Pericardium fibroblast (primary cell): Measurements from ENCODE around the gene ANO8. TPM values are rescaled to one million over a fixed set of nuclear protein-coding genes. Genes with fewer than 3 reads are reported as not detected.

Experiments used
- total RNA-seq: library from RNA; depleted of rRNA; stranded (reverse); fragments of >200 nt; gene quantifications from 2 replicates; pipeline ENCODE4 v1.2.3, GENCODE V29; 2015

ANO8 gene, protein sequence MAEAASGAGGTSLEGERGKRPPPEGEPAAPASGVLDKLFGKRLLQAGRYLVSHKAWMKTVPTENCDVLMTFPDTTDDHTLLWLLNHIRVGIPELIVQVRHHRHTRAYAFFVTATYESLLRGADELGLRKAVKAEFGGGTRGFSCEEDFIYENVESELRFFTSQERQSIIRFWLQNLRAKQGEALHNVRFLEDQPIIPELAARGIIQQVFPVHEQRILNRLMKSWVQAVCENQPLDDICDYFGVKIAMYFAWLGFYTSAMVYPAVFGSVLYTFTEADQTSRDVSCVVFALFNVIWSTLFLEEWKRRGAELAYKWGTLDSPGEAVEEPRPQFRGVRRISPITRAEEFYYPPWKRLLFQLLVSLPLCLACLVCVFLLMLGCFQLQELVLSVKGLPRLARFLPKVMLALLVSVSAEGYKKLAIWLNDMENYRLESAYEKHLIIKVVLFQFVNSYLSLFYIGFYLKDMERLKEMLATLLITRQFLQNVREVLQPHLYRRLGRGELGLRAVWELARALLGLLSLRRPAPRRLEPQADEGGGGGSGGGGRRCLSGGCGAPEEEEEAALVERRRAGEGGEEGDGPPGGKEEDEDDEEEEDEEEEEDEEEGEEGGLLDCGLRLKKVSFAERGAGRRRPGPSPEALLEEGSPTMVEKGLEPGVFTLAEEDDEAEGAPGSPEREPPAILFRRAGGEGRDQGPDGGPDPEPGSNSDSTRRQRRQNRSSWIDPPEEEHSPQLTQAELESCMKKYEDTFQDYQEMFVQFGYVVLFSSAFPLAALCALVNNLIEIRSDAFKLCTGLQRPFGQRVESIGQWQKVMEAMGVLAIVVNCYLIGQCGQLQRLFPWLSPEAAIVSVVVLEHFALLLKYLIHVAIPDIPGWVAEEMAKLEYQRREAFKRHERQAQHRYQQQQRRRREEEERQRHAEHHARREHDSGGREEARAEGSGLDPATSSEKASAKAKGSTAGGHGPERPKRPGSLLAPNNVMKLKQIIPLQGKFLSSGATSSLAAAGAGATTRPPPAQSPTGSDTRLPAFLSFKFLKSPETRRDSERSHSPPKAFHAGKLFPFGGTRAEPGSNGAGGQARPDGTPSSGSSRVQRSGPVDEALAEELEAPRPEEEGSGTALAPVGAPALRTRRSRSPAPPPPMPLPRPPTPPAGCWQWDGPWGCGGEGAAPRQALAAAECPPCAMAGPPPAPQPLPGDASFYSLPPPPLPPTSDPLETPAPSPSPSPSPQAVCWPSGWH
- total RNA-seq = 3.1 and 3.7 TPM in 2 replicates

DNA sequence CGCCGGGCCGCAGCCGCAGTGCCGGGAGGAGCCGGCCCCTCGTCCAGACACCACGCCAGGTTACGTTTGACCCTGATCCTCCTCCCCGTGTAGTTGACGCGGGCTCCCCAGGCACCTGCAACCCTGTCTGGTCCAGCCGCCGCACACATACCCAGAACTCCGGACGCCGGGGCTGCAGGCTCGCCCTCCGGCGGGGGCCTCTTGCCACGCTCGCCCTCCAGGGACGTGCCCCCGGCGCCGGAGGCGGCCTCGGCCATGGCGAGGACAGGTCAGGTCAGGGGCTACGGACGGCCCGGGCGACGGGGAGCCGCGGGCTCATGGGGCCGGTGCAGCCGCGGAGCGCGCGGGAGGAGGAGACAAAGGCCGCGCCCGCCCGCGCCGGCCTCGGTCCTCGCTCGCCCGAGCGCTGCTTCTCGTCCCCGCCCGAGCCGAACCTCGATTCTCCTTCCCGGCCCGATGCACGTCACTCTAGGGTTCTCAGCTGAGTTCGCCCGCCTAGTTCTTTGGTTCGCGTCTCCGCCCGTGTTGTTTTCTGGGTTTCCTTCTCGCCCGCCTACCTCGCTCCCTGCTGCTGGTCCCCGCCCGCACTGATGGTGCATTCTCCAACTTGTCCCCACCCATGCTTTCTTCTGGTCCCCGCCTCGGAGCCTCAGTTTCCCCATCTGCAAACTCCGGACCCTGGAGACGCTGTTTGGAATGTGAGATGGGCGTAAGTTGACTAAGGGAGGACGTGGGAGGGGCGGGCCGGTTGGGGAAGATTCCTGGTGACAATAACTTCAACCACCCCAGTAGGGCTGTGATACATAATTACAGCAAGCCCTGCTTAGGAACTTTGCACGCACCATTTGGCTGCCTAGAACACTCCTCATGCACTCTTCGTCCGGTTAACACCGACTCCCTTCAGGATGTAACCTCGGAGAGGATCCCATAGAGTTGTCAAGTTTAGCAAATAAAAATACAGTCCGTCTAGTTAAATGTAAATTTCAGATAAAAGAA is at the start of gene ANO8:
ANO8 (minus strand) TSS at position 442 of the 996 bp plus-strand sequence; CDS start at position 257, 185 bp downstream.

DNA sequence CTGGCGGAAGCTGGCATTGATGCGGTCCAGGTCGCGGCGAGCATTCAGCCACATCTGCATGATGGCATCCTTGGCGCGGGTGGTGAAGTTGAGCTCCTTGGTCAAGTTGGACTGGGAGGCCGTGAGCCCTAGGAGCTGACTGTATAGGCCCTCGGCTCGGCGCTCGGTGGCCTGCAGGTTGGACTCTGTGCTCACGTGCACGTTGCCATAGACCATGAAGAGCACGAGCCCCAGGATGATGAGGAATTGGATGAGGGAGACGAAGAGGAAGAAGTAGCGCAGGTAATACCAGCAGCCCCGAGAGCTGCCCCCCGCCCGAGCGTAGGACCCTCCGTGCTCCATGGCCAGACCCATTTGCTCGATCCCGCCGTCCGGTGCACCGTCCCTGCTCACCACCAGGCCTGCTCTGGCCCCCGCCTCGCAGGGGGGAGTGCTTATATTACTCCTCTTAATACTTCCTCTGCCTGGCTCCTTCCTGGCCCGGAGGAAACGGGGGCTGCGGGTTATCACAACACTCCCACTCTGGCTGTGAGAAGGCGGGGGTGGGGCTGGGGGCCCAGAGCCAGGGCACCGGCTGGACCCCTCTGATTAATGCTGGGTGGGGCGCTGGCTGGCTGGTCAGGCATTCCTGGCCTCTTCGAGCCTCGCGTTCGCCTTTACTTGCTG is 42.4 kb upstream of the ANO8 start, which contains the start of gene PLVAP:
PLVAP (minus strand) TSS at position 408 of the 666 bp plus-strand sequence; CDS start at position 354, 54 bp downstream.

DNA sequence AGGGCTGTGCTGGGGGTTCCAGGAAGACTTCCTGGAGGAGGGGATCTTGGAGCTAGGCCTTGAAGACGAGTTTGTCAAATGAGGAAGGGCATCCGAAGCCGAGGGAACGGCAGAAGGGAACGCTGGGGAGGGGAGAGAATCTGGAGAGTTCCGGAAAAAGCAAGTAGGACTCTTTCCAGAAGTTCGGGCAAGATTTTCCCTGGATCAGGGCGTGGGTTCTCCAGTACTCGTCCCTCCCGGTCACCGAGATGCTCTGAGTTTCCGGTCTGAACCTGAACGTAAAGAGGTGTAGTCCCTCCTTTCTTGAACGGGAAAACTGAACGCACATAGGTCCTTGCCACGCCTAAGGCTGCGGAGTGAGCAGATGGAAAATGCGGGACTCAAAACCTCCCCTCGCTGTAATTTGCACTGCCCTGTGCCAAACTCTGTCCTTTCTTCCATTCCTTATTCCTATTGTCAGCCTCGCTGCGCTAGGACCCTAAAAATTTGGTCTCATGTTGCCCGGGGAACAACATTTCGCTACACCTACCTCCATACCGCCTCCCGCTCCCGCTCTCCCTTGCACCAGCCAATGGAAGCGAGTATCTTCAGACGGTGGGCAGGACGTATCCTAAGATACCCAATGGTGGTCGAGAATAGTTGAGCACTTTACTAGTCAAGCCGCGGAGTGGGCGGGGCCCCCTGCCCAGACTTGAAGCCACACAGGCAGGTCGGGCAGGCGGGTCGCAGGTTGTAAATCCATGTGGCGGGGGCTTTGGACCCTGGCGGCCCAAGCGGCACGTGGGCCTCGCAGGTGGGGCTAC is 2.4 kb upstream of the ANO8 start, which contains the start of gene GTPBP3:
GTPBP3 (plus strand) TSS at position 682 of the 803 bp plus-strand sequence; CDS start at position 741, 59 bp downstream.

DNA sequence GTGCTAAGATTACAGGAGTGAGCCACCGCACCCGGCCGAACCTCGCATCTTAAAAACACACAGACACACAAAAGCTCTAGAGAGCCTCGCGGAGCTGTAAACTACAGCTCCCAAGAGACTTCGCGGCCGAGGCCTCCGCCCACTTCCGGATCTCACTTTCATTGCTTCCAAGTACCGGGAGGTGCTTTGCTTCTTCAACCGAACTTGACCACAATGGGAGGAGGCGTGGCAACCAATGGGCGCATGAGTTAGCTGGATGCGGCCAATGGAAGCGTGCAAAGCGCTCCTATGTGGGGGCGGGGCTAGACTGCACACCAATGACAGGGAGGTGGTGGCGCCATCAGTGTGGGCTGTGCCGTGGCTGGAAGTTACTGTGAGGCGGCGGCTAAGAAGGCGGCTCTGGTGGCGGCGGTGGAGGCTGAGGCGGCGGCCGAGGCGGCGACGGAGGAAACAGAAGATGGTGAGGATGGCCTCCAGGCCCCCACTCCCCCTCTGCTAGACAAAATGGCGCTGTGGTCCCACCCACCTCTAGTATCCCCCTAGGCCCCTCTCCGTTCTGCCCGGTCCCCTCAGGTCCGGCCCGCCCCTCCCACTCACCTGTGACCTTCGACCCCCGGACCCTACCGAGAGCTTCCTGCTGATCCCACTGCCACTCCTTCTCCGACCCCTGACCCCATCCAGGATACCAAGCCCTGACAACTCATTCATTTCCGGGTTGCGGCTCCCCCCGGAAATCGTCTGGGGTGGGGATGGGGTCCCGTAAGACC is 25.3 kb downstream of the ANO8 start, which contains the start of gene DDA1:
DDA1 (plus strand) TSS at position 366 of the 767 bp plus-strand sequence; CDS start at position 458, 92 bp downstream.

DNA sequence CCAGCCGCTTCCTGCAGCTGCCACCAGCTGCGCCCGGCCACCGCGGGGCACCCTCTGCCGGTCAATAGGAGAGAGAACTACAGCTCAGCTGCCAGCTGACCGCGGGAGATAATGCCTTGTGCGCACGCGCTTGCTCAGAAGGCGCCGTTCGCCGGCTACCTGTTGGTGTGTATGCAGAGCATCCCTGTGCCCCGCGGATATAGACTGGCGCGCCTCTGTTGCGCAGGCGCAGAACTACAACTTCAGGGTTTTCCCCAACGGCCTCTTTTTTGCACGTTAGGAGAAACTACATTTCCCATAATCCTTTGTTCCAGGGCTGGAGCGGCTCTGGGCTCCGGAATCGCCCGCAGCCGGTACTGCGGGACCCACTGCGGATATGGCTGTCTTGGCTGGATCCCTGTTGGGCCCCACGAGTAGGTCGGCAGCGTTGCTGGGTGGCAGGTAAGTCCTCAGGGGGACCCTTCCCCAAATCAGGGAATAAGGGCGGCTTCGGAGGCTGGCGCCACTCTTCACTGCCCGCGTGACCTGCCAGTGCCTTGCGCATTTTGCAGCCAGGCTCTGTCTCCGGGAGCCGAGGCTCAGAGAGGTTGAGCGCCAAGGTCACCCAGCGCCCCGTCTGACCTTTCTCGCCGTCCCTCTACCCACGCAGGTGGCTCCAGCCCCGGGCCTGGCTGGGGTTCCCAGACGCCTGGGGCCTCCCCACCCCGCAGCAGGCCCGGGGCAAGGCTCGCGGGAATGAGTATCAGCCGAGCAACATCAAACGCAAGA is 29.0 kb downstream of the ANO8 start, which contains the start of gene MRPL34:
MRPL34 (plus strand) TSS at position 356 of the 768 bp plus-strand sequence; CDS start at position 377, 21 bp downstream.

DNA sequence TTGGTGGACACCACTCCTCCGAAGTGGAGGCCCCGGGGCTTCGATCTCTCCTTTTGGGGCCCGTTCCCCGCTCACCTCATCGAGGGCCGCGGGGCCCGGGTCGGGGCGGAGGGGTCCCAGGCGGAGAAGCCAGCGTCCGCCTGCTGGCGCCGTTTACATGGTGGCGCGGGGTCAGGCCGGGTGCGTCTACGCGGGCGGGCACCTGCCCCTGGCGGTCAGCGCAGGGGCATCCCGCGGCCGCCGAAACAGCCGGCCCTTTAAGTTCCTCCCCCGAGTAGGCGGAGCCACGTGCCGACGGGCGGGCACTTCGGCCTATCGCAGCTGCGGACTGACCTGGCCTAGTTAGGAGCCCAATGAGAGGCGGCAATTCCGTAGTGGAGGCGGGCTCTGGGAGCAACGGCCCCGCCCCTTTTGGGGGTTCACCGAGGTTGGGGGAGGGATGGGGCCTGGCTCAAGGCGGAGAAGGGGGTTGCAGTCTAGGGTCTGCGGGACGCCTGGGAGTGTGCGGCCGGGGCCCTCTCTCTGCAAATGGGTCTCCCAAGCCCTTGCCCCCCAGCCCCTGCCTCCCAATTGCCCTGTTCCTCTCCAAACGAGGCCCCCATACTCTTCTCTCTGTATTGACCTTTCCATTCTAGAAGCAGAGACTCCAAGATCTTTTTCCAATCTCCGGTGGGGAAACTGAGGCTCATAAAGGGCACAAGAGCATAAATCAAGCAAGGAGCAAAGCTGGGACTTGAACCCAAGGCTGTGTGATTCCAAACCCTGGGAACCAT is 31.3 kb downstream of the ANO8 start, which contains the start of gene ABHD8:
ABHD8 (minus strand) TSS at position 259 of the 773 bp plus-strand sequence. CDS start 1,809 bp downstream, outside the sequence.

DNA sequence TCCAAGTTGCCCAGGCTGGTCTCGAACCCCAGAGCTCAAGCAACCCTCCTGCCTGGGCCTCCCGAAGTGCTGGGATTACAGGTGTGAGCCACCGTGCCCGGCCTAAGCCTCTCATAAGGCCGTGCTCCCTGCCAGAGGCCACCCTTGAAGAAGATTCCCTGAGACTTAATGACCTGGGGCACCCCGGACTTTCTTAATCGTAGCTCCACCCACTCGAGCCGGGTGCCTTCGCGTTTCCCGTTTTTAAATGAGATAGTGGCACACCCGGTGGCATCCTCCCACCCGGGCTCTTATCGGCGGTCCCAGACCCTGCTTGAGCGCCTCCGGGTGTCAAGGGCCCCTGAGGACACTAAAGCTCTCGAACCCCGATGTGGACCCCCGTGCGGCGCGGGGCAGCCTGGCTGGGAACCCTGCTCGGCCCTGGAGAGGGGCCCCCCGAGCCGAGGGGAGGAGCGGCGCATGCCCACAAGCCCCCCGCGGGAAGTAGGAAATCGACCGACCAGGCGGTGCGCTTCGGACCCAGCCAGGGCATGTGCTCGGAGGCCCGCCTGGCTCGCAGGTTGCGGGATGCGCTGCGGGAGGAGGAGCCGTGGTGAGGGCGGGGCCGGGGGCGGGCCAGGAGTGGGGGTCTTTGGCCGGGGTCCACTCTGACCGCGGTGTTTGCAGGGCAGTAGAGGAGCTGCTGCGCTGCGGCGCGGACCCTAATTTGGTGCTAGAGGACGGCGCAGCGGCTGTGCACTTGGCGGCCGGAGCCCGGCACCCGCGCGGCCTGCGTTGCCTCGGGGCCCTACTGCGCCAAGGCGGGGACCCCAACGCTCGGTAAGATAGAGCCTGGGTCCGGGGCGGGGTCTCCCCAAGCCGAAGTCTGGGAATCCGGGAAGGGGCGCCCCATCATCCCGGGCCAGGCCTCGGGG is 53.0 kb downstream of the ANO8 start, which contains the start of gene ANKLE1:
ANKLE1 (plus strand) TSS at position 511 of the 914 bp plus-strand sequence; CDS start at position 531, 20 bp downstream.

Other genes starting within 250 kb of the ANO8 start
- gene USE1, start 119.5 kb downstream of the ANO8 start, total RNA-seq = 22.8 and 24.3 TPM in 2 replicates
- gene OCEL1, start 108.6 kb downstream of the ANO8 start, total RNA-seq = 6.8 and 7.1 TPM in 2 replicates
- gene NR2F6, start 88.9 kb downstream of the ANO8 start, total RNA-seq = 87.4 and 95.5 TPM in 2 replicates
- gene USHBP1, start 70.1 kb downstream of the ANO8 start, total RNA-seq = not detected in 2 replicates
- gene BABAM1, start 67.4 kb downstream of the ANO8 start, total RNA-seq = 50.9 and 80.4 TPM in 2 replicates
- gene ANKLE1, start 53.0 kb downstream of the ANO8 start, total RNA-seq = 1.3 TPM in 1 of 2 replicates, not detected in the other
- 9.1 and 19.4 TPM in 2 replicates for gene ABHD8, start 31.4 kb downstream of the ANO8 start, total RNA-seq
- 47.0 and 77.3 TPM in 2 replicates for gene MRPL34, start 29.0 kb downstream of the ANO8 start, total RNA-seq
- gene DDA1, start 25.3 kb downstream of the ANO8 start, total RNA-seq = 9.8 and 22.3 TPM in 2 replicates
- 7.9 and 9.8 TPM in 2 replicates for gene GTPBP3, start 2.7 kb upstream of the ANO8 start, total RNA-seq
- gene PLVAP, start 42.5 kb upstream of the ANO8 start, total RNA-seq = 0.82 and 0.94 TPM in 2 replicates
- gene CCDC194, start 59.3 kb upstream of the ANO8 start, total RNA-seq = not detected in 2 replicates
- 5.5 and 7.0 TPM in 2 replicates for gene BST2, start 70.8 kb upstream of the ANO8 start, total RNA-seq
- gene MVB12A, start 85.2 kb upstream of the ANO8 start, total RNA-seq = 58.5 and 68.5 TPM in 2 replicates
- 0.85 TPM in 1 of 2 replicates, not detected in the other for gene TMEM221, start 113.8 kb upstream of the ANO8 start, total RNA-seq
- gene NXNL1, start 126.1 kb upstream of the ANO8 start, total RNA-seq = not detected in 2 replicates
- 28.0 and 29.8 TPM in 2 replicates for gene SLC27A1, start 135.7 kb upstream of the ANO8 start, total RNA-seq
- gene PGLS, start 176.8 kb upstream of the ANO8 start, total RNA-seq = 139 and 154 TPM in 2 replicates
- gene COLGALT1, start 220.8 kb upstream of the ANO8 start, total RNA-seq = 129 and 157 TPM in 2 replicates